GM12873 (cell line): ENCODE measurements around the gene SPRR1A.

Source experiments
- TF ChIP-seq, protein P1 (sequence below): IDR thresholded peaks from 2 replicates; pipeline ENCODE4 v1.5.1; 2012; ENCODE audit warnings: low read depth, mild to moderate bottlenecking, moderate library complexity, low read length, control low read depth; ENCODE audit not compliant: insufficient read depth; ENCODE audit errors: missing control alignments

The SPRR1A gene

DNA sequence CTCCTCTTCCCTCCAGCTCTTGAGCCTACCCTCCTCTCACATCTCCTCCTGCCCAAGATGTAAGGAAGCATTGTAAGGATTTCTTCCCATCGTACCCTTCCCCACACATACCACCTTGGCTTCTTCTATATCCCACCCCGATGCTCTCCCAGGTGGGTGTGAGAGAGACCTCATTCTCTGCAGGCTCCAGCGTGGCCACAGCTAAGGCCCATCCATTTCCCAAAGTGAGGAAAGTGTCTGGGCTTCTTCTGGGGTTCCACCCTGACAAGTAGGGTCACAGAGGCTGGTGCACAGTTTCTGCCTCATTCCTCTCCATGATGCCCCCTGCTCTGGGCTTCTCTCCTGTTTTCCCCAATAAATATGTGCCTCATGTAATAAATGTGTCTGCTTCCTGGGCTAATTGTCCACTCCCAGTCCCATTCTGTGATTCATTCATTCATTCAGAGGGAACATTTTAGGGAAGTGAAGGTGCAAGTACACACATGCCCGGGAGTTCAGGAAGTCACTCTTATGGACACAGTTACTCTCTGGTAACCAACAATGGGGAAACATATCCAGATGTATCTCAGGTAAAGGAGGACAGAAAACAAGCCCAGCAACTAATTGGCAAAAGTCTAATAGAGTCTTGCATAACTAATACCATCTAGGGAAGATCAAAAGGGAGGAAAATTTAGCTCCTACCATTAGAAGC lies 11.5 kb upstream of the SPRR1A start:
- TF ChIP-seq, protein P1, sequence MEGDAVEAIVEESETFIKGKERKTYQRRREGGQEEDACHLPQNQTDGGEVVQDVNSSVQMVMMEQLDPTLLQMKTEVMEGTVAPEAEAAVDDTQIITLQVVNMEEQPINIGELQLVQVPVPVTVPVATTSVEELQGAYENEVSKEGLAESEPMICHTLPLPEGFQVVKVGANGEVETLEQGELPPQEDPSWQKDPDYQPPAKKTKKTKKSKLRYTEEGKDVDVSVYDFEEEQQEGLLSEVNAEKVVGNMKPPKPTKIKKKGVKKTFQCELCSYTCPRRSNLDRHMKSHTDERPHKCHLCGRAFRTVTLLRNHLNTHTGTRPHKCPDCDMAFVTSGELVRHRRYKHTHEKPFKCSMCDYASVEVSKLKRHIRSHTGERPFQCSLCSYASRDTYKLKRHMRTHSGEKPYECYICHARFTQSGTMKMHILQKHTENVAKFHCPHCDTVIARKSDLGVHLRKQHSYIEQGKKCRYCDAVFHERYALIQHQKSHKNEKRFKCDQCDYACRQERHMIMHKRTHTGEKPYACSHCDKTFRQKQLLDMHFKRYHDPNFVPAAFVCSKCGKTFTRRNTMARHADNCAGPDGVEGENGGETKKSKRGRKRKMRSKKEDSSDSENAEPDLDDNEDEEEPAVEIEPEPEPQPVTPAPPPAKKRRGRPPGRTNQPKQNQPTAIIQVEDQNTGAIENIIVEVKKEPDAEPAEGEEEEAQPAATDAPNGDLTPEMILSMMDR, result no peak

DNA sequence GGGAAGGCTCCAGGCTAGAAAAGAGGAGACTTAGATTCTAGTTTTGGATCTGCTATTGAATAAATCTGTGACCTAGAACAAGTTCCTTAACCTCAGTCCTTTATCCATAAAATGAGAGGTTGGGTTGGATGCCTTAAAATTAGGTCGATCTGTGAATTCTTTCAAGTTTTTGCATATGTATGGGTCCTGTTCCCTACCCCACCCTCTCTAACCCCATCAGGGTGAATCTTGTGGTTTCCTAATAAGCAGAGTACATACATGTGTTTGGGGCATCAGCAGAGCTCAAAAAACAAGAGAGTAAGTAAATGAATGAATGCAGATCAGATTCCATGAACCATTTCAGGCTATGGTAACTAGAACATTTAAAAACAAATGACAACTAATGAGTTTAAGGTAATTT lies 7.2 kb upstream of the SPRR1A start:
- TF ChIP-seq, protein P1, result no peak

DNA sequence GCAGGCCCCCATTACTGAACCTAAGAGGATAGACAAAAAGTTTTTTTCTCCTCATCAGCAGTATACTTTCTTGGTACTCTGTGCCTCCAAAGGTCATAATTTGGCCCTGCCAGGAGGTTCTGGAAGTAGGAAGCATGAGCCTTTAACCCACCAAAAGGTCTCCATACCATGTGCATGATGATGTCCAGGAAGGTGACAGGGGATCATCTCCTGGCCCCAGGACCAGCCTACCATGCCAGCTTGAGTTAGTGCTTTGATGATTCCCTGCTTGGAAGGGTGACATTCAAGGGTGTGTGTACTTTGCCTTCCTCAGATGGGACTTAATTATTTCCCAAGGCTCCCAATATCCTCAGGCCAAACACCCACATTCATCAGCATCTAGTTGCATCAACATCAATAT lies 6.3 kb upstream of the SPRR1A start:
- TF ChIP-seq, protein P1, result no peak

DNA sequence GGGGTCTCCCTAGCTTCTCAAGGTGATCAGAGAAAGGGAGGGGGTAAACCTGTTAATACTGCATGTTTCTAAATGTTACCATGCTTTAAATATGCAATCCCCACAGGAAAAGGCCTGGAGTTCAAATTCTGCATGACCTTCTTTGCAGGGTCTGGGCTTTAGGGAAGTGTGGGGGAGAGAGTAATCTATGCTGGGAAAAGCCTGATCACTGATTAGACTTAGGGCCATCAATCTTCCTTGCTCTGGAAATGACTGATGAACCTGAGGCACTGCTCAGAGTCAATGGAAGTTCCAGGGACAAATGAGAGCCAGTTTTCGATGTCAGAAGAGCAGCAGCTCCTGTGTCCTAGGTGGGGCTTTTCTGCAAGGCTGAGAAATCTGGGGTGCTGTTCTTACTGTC lies 3.2 kb upstream of the SPRR1A start:
- TF ChIP-seq, protein P1, result no peak

DNA sequence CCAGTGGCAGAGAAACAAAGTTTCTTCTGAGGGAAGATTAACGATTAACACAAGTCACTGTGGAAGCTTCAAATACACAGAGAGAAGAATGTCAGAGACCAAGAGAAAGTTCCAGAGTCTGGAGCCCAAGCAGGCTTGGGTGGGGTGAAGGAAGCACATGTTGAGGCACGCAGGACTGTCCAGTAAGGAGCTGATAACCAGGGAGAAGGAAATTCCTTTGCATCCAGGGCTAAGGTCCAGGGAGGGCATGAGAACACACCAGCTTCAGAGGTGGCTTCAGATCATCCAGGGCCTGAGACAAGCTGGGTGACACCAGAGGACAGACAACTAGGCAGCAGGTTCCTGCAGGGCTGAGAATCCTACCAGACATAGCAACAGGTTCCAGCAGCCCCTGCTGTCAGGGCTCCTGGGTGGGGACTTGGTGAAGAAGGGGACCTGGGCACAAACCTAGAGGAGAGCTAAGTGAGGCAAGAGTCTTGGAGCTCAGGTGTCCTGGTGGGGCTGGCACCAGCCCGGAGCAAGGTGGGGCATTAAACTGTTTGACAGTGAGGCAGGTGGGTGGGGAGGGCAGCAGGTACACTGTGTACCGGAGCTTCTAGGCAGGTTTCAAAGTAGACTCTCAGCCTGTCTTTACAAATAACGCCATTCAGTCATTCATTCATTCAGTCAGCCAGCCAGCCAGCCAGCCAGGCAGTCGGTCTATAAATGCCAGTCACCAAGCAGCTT lies 2.6 kb upstream of the SPRR1A start:
- TF ChIP-seq, protein P1, result no peak

DNA sequence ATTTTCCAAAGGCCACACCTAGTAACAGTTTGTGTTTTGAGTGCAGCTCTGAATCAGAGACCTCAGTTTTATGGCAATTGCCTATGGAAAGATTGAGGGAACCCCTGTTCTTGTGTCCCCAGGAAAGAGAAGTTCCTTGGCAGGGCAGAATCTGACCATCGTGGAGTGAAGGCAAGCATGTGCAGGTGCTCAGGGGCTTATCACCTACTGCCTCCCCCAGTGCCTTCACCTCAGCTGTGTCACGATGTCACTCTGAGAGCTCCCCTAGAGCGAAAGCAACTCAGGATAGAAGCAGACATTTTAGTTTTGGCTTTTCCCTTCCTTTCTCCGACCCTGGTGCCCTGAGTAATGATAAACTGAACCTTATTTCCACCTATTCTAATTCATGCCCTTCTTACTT lies 1.8 kb upstream of the SPRR1A start:
- TF ChIP-seq, protein P1, result no peak

DNA sequence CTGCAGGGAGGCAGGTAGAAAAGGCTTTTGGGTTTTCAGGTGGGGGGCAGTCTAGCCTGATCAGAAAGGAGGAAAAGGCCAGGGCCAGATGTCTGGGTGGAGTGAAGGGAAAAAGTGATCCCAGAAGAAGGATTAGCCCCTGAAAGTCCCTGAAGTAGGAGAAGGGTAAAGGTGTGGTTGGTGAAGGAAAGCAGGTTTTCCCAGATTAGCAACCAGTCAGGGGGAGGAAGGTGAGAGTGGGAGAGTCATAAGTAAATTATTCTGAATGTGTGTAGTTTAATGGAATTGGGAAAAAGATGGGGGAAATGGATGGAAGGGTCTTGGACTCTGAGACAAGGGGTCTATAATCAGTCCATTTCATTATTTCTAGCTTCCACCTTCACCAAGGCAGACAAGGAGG lies 647 bp upstream of the SPRR1A start:
- TF ChIP-seq, protein P1, result no peak
